ENCODE results near the gene RCAN1. TPM values are rescaled to one million over a fixed set of nuclear protein-coding genes. Genes with fewer than 3 reads are reported as not detected.

The RCAN1 gene
- polyA plus RNA-seq, 2 of the 4 experiments (the other 2 are of a cell fraction), result 10.2 to 11.9 TPM

DNA sequence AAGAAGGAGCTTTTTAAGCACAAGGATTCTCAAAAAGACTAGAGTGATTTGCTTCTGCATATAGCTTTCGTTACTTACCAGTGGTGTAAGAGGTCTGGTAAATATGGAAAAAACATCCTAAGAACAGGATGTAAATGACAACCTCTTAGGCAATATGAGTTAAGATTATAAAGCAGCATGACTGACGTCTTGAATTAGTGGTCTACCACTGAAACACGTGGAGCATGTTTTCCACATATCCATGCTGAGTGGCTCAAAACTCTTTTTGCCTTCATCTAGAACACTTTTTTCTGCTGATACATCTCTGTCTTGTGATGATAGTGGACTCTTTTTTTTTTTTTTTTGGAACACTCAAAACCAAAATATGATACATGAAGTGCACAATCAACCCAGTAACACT is 44.6 kb downstream of the RCAN1 start:
- 80% methylated on average over 3 of the region's 3 CpGs for WGBS (ENCODE audit: missing lambda C conversion rate)
- Histone ChIP-seq H3K4me1 (no peaks in the 10 kb centered on the region), H3K9me3 (no peaks in the 10 kb centered on the region), H3K27ac (no peak overlapping the region), H3K4me2 (no peak overlapping the region), H3K4me3 (no peak overlapping the region)
- POLR2A ChIA-PET, result no interaction called here
- no peak for DNase-seq (ENCODE audit: low read depth in 1 of 2, low spot score in 1 of 2)
- no peak for FAIRE-seq
- CTCF ChIA-PET, result interaction anchor here (1.0 kb wide), 1 partner anchor 33 kb away, joined by 3 read pairs; no protein-coding TSS in a partner anchor
- no peak for TF ChIP-seq FOSL2 (IDR thresholded peaks at IDR 0.05)
- no peak for TF ChIP-seq FOSL2 (CRISPR knock-in tag; IDR thresholded peaks at IDR 0.05)
- TF ChIP-seq, protein P1, sequence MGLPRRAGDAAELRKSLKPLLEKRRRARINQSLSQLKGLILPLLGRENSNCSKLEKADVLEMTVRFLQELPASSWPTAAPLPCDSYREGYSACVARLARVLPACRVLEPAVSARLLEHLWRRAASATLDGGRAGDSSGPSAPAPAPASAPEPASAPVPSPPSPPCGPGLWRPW (IDR thresholded peaks at IDR 0.05), result no peak
- TF ChIP-seq TP53 (CRISPR knock-in tag; IDR thresholded peaks at IDR 0.05), result no peak
- TF ChIP-seq, protein P2, sequence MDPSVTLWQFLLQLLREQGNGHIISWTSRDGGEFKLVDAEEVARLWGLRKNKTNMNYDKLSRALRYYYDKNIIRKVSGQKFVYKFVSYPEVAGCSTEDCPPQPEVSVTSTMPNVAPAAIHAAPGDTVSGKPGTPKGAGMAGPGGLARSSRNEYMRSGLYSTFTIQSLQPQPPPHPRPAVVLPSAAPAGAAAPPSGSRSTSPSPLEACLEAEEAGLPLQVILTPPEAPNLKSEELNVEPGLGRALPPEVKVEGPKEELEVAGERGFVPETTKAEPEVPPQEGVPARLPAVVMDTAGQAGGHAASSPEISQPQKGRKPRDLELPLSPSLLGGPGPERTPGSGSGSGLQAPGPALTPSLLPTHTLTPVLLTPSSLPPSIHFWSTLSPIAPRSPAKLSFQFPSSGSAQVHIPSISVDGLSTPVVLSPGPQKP (IDR thresholded peaks at IDR 0.05; ENCODE audit: low read depth, low read length), result no peak
- TF ChIP-seq EP300 (IDR thresholded peaks at IDR 0.05), result no peak
- TF ChIP-seq, protein P3, sequence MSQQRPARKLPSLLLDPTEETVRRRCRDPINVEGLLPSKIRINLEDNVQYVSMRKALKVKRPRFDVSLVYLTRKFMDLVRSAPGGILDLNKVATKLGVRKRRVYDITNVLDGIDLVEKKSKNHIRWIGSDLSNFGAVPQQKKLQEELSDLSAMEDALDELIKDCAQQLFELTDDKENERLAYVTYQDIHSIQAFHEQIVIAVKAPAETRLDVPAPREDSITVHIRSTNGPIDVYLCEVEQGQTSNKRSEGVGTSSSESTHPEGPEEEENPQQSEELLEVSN (IDR thresholded peaks at IDR 0.05; ENCODE audit: borderline replicate concordance, low read depth), result no peak
- no peak for TF ChIP-seq EHMT2 (IDR thresholded peaks at IDR 0.05; ENCODE audit: low read depth)
- no peak for TF ChIP-seq CBX2 (IDR thresholded peaks at IDR 0.05; ENCODE audit: borderline replicate concordance, low read depth)
- TF ChIP-seq, protein P4, sequence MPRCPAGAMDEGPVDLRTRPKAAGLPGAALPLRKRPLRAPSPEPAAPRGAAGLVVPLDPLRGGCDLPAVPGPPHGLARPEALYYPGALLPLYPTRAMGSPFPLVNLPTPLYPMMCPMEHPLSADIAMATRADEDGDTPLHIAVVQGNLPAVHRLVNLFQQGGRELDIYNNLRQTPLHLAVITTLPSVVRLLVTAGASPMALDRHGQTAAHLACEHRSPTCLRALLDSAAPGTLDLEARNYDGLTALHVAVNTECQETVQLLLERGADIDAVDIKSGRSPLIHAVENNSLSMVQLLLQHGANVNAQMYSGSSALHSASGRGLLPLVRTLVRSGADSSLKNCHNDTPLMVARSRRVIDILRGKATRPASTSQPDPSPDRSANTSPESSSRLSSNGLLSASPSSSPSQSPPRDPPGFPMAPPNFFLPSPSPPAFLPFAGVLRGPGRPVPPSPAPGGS (IDR thresholded peaks at IDR 0.05), result no peak
- TF ChIP-seq CHD4 (IDR thresholded peaks at IDR 0.05; ENCODE audit: borderline replicate concordance), result no peak
- no peak for TF ChIP-seq CHD2 (IDR thresholded peaks at IDR 0.05; ENCODE audit: low read length, partially characterized antibody)
- TF ChIP-seq ZFP36 (IDR thresholded peaks at IDR 0.05; ENCODE audit: borderline replicate concordance, partially characterized antibody), result no peak
- no peak for TF ChIP-seq GATA3 (IDR thresholded peaks at IDR 0.05; ENCODE audit: borderline replicate concordance)
- no peak for TF ChIP-seq ZSCAN20 (CRISPR knock-in tag; IDR thresholded peaks at IDR 0.05)
- ATAC-seq, result no peak

DNA sequence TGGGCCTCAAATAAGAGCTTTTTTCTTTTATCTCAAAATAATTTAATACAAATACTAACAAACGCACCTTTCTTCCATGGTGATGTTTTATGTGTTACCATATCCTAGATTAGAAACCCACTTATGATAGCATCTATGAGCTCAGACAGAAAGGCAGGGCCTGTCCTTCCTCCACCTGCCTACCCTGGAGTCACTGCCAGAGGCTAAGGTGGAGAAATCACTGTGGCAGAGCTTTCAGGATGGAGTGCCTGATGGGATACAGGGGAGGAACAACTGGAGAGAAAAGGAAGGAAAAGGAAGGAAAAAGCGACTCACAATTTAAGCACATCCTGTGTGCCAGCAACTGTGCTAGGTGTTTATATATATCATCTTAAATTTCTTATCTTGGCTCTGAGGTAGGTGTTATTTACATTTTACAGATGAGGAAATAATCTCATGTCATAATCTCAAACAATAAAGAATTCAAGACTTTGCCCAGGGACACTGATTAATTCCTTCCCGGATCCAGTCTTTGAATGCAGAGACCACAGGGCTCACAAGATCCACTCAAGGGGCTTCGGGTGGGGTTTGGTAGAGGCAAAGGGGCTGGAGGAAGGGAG is 45.4 kb downstream of the RCAN1 start:
- ChIA-PET CTCF (interaction anchor here (1.0 to 1.1 kb wide), 3 partner anchors 34 to 61 kb away, joined by 3 read pairs; no protein-coding TSS in a partner anchor), POLR2A (no interaction called here)
- no peaks in the 10 kb centered on the region for H3K9me3 ChIP-seq
- no peak for ATAC-seq
- WGBS (ENCODE audit: missing lambda C conversion rate), result 79% methylated on average over 4 of the region's 4 CpGs
- DNase-seq (ENCODE audit: low read depth in 1 of 2, low spot score in 1 of 2), result no peak
- no peaks in the 10 kb centered on the region for H3K4me1 ChIP-seq
- no peak for TF ChIP-seq RCOR1 (IDR thresholded peaks at IDR 0.05; ENCODE audit: low read depth, low read length)
- TF ChIP-seq, protein P2 (IDR thresholded peaks at IDR 0.05; ENCODE audit: low read depth, low read length), result no peak
- TF ChIP-seq, protein P5, sequence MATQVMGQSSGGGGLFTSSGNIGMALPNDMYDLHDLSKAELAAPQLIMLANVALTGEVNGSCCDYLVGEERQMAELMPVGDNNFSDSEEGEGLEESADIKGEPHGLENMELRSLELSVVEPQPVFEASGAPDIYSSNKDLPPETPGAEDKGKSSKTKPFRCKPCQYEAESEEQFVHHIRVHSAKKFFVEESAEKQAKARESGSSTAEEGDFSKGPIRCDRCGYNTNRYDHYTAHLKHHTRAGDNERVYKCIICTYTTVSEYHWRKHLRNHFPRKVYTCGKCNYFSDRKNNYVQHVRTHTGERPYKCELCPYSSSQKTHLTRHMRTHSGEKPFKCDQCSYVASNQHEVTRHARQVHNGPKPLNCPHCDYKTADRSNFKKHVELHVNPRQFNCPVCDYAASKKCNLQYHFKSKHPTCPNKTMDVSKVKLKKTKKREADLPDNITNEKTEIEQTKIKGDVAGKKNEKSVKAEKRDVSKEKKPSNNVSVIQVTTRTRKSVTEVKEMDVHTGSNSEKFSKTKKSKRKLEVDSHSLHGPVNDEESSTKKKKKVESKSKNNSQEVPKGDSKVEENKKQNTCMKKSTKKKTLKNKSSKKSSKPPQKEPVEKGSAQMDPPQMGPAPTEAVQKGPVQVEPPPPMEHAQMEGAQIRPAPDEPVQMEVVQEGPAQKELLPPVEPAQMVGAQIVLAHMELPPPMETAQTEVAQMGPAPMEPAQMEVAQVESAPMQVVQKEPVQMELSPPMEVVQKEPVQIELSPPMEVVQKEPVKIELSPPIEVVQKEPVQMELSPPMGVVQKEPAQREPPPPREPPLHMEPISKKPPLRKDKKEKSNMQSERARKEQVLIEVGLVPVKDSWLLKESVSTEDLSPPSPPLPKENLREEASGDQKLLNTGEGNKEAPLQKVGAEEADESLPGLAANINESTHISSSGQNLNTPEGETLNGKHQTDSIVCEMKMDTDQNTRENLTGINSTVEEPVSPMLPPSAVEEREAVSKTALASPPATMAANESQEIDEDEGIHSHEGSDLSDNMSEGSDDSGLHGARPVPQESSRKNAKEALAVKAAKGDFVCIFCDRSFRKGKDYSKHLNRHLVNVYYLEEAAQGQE (IDR thresholded peaks at IDR 0.05), result no peak
- TF ChIP-seq POLR2AphosphoS2 (conservative IDR thresholded peaks at IDR 0.05; ENCODE audit: low read length), result no peak
- no peak for TF ChIP-seq GATA3 (IDR thresholded peaks at IDR 0.05; ENCODE audit: borderline replicate concordance)
- no peak for TF ChIP-seq SREBF2 (IDR thresholded peaks at IDR 0.05)
- TF ChIP-seq, protein P6, sequence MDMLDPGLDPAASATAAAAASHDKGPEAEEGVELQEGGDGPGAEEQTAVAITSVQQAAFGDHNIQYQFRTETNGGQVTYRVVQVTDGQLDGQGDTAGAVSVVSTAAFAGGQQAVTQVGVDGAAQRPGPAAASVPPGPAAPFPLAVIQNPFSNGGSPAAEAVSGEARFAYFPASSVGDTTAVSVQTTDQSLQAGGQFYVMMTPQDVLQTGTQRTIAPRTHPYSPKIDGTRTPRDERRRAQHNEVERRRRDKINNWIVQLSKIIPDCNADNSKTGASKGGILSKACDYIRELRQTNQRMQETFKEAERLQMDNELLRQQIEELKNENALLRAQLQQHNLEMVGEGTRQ (IDR thresholded peaks at IDR 0.05), result no peak
- TF ChIP-seq, protein P4 (IDR thresholded peaks at IDR 0.05), result no peak
- TF ChIP-seq, protein P7, sequence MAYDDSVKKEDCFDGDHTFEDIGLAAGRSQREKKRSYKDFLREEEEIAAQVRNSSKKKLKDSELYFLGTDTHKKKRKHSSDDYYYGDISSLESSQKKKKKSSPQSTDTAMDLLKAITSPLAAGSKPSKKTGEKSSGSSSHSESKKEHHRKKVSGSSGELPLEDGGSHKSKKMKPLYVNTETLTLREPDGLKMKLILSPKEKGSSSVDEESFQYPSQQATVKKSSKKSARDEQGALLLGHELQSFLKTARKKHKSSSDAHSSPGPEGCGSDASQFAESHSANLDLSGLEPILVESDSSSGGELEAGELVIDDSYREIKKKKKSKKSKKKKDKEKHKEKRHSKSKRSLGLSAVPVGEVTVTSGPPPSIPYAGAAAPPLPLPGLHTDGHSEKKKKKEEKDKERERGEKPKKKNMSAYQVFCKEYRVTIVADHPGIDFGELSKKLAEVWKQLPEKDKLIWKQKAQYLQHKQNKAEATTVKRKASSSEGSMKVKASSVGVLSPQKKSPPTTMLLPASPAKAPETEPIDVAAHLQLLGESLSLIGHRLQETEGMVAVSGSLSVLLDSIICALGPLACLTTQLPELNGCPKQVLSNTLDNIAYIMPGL (CRISPR knock-in tag; IDR thresholded peaks at IDR 0.05; ENCODE audit: borderline replicate concordance), result no peak
- no peak for TF ChIP-seq HOXB5 (CRISPR knock-in tag; IDR thresholded peaks at IDR 0.05)
- H3K27ac ChIP-seq, result no peak overlapping the region
- no peak for FAIRE-seq
- no peak overlapping the region for H3K4me2 ChIP-seq
- no peak overlapping the region for H3K4me3 ChIP-seq
